ENCODE measurements around the gene SYNGAP1.

SYNGAP1 gene

DNA sequence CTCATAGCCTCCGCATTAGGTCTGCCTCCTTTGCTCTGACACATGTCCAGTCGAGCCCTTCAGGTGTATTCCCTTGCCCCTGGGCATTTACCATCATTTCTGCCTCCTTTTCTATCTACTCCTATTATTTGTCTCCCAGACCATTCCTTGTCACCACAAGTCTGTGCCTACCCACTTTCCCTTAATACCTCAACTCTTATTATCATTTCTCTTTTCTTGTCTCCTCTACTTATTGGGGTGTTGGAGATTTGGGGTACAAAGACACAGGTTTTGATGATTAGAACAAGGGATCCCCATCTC, 1.4 kb downstream of the SYNGAP1 start:
- no peak for DNase-seq (ENCODE audit: low read depth)

DNA sequence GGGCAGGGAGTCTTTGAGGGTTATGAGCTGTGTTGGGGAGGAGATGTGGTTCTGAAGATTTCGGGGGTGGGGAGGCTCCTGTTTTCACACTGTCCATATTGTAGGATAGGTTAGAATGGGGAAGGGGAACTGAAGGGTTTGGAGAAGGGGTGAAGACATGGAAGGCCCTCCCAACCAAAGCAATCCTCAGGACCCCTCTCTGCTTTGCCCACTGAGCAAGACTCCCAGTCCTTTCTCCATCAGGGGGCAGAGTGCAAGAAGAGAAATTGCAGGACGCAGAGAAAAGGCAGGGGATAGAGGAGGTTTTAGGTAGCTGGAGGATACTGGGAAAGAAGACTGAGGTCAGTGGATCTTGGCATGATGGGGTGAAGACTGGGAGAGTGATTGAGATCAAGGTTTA, 3.9 kb downstream of the SYNGAP1 start:
- DNase-seq (ENCODE audit: low read depth), result no peak

DNA sequence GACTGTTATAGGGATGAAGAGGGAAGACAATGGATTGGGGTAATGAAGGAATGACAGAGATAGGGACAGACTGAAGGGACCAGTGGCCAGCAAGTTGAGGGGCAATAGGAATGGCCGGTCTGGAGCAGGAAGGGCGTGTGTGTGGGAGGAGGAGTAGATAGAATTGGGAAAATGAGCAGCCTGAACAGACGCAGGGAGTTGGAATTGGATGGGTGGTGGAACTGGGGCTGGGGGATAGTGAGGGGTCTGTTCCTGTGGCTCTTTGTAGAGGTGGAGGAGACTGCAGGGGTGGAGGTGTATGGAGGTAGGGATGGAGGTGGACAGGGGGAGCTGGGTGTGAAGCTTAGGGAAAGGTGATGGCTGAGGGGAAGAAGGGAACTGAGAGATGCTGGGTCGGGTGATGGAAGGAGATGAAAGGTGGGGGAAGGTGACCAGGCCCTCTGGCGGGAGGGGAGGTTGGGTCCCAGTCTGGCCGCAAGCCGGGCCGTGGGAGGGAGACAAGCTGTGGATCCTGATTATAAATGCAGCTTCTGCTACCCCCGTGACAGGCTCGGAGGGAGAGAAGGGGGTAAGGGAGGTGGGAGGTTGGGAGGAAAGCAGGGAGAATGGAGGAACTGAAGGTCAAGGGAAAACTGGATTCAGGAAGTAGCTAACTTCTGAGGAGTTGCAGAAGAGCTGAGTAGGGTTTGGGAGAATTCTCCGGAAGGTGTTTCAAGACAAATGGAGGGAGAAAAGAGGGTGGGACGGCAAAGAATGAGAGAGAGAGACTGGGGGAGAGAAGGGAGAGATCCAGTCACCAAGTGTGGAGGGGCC, 5.2 kb downstream of the SYNGAP1 start:
- DNase-seq (ENCODE audit: low read depth), result no peak

DNA sequence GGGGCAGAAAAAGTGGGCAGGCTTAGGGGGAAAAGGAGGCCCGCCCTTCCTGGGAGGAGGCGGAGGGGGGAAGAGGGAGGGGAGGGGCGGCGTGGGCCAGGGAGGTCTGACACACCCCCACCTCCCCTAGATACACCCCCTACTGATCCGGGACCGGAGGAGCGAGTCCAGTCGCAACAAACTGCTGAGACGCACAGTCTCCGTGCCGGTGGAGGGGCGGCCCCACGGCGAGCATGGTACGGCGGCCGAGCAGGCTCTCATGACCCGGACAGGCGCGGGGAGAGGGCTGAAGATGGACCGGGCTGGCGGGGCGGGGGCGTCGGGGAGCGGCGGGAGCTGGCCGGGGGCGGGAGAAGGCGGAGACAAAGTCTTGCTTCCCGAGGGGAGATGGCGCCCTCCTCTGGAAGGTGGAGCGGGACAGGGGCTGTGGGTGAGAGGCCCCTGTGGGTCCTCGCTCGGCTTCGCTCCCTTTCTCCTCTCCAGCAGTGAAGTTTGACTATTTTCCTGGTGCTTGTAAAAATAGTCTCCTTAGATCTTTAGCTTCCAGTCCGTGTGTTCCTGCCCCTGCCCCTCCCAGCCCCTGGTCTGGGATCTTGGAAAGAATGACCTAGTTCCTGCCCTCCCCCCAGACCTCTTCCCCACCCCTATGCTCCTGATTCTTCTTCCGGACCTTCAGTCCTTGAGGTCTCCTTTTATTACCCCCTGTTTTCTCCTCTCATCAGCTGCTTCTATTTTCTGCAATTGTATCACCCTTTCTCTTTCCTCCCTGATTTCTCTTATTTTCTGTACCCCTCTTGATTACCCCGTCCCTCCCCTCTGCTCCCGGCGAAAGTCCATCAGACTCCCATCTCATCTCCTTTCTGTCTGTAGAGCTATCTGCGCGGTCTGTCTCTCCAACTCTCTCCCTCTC, 6.1 kb downstream of the SYNGAP1 start:
- no peak for DNase-seq (ENCODE audit: low read depth)

DNA sequence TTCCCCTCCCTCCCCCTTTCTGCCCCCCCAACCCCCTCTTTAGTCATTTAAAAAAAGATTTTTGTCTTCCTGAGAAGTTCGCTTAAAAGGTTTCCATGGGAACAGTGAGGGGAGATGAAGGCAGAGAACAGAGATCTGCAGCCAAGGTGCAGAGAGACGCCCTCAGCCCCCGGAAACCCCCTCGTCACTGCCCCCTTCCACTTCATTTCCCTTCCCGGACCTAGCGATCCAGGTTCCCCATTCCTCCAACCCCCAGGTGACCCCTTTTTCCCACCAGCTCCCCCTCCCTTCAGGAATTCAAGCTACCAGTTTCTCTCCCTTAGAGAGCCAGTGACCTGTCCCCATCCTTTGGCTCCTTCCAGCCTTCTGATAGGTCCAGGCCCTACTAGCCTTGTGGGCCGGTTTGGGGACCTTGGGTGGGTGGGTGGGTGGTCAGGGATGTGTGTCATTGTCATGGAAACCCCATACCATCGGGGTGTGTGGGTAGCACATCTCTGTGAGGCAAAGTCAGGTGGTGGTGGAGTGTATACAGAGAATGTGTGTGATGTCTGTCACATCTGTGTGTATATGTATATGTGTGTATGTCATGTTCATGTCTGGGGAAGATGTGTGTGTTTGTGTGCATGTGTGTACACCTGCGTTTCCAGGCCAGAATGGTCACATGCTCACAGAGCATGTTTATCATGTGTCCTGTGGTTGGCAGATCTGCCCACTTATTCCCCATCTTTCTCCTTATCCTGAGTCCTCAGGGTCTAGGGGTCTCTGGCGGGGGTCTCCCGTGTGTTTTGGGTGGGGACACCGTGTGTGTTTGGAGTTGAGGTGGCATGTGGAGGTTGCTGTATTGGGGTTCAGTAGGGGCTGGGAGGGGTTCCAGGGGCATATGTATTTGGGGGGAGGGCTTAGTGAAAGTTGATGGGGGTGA, 7.0 kb downstream of the SYNGAP1 start:
- DNase-seq (ENCODE audit: low read depth), result no peak

DNA sequence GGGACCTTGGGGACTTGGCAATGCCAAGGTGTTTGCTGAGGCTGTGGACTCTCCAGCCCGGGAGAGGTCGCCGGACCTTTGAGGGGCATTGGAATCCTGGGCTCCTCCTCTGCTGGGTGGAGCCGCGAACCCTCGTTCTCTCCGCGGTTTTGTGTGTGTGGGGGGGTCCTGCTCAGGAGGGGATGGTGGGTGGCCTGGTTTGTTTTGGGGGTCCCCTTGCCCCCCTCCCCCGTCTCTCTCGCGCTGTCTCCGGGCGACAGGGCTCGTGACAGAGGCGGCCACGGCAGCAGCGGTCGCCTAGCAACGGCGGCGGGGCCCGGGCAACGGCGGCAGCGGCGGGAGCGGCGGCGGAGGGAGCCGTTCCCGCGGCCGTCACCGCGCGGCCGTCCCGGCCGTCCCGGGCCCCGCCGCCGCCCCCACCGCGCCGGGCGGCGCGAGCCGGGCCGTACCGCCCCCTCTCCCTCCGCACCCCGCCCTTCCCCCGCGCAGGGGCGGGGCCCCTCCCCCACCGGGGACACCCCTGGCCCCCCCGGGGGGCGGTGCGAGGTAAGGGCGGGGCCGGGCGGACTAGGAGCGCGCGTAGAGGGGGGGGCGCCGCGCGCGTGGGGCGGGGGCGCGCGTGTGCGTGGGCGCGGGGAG, 7.8 kb downstream of the SYNGAP1 start:
- no peak for DNase-seq (ENCODE audit: low read depth)

DNA sequence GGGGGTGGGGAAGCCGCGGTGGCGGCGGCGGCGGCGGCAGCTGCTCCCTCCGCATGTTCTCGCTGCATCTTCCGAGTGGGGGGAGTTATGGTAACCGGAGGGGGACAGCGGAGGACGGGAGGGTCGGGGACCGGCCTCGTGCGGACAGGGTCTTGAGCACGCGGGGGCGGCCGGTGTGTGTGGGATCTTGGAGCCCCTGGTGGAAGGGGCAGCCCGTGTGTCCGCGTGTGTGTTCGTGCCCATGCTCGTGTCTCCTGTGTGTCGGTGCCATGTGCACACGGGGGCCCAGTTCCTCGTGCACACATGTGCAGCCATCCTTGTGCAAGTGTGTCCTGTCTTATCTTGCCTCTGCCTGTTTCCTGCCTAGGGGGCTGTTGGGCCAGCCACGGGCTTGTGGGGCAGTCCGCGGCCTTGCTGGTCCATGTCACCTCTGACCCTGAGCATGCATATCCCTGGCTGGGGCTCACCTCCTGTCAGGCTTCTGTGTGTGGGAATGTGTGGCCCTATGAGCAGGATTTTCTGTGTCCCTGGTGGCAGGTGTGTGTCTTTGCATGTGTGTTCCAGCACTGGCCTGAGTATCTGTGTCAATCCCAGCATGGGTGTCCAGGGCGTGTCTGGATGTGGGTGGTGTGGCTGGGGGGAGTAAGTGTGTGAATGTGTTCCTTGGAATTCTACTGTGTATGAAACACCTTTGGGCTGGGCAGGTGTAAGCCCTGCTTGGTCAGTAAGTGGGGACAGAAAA, 8.5 kb downstream of the SYNGAP1 start:
- DNase-seq (ENCODE audit: low read depth), result no peak

DNA sequence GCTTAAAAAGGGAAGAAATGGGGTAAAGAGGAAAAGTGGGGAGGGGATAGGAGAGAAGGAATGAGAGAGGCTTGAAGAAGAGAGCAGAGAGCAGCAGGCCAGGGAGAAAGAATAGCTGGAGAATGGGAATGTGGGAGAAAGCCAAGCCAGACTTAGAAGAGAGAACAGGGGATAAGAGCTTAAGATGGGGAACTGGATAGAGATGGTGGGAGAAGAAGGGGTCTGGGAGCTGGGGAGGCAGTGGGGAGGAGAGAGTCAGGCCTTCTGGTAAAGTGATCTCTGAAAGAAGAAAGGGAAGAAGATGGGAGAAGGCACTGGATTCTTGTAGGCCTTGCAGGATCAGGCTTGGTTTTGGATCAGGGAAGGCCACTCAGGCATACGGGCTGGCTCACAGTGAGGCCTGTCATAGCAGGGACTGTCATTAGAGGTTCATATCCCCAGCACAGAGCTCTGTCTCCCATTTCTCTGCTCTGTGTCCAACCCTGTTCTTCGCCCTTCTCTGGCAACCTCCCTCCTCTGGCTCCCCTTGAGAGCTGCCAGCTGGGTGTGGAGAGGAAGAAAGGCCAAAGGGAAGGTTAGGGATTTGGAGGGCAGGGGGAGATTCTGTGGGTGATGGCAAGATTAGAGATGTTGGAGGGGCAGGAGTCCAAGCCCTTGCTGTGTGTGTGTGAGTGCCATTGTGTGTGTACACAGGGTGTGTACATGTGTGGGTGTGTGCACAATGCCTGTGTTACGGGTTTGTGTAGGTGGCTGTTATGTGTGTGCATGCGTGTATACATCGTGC, 9.3 kb downstream of the SYNGAP1 start:
- DNase-seq (ENCODE audit: low read depth), result no peak

DNA sequence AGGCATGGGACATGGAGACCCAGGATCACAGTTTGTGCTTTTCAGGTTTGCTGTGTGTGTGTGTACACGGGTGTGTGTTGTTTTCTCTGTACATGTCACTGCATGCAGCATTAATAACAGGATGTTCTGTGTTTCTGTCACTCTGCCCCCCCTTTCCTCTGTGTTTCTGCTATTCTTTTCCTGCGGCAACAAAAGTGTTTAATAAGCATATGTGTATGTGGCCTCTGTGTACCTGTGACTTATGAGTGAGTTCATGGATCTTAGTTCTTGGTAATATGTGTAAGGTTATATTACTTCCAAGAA, 9.8 kb downstream of the SYNGAP1 start:
- no peak for DNase-seq (ENCODE audit: low read depth)

DNA sequence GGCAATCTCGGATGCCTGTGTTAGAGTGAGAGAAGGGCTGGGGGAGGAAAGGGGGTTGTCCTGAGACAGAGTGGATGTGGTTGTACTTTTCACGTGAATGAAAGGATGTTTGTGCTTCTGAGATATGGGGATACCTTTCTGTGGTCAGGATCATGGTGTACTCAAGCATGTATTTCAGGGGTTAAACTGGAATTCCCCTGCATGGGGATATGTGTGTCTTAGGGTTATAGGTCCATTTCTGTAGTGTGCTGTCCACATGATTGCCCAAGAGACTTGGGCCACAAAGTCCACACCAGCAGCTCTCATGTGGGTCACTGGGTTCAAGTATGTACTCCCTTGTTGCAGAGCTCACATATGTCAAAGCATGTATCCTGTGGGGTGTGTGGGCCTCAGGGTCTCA, 10.5 kb downstream of the SYNGAP1 start:
- DNase-seq (ENCODE audit: low read depth), result no peak

DNA sequence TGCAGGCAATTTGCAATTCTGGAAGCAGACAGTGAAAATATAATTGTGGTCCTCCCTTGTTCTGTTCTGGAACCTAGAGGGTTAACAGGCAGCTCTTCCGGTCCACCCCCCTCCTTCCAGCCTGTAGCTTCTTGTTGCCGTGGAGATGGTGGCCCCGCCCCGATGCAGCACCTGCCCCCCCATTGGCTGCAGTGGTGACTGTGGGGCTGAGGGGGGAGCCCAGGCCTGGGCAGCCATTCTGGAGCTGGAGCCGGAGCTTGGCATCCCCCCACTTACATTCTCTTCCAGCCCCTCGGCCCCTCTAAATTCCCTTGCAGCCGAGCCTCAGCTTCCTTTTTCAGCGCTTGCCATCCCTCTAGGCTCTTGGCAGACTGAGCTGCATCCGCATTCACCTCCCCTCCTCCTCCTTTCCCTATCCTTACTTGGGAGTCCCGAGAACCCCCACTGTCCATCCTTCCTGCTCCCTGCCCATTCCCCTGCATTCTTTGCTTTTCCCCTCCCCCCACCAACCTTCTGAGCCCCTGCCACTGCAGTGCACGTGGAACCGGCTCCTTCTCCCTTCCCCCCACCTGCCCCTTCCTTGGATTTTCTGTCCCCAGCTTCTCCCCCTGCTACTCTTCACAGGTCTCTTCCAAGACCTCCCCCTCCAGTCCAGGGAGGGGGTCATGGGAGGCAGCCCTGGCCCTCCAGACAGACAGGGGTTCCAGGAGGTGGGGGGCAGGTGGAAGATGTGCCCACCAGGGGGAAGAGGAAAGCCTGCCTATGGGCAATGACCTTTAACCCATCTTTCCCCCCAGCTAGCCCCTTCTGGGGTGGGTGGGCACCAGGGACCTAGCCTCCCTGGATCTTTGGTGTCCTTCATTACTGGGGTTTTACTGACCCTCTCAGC, 11.4 kb downstream of the SYNGAP1 start:
- no peak for DNase-seq (ENCODE audit: low read depth)

DNA sequence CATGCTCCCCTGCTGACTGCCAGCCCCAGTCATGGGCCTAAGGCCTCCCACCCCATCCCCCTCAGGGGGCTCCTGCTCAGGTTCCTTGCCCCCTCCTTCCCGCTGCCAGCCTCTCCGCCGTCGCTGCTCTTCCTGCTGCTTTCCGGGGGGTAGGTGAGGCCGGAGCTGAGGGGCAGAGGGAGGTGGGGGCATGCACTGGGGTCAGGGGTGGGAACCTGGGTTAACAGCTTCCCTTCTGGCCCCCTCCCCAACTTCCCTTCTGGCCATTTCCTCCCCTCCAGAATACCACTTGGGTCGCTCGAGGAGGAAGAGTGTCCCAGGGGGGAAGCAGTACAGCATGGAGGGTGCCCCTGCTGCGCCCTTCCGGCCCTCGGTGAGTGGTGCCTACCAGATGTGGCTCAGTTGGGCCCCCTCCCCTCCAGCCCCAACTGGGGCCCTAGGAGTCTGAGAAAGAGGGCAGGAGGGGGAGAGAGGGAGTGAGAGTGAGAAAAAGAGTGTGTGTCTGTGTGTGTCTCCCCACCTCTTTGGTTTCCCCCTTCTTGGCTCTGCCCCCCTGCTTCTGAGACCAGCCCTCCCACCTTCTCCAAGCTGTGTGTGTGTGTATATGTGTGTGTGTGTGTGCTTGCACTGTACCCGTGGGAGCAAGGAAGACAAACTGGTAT, 12.1 kb downstream of the SYNGAP1 start:
- no peak for DNase-seq (ENCODE audit: low read depth)

DNA sequence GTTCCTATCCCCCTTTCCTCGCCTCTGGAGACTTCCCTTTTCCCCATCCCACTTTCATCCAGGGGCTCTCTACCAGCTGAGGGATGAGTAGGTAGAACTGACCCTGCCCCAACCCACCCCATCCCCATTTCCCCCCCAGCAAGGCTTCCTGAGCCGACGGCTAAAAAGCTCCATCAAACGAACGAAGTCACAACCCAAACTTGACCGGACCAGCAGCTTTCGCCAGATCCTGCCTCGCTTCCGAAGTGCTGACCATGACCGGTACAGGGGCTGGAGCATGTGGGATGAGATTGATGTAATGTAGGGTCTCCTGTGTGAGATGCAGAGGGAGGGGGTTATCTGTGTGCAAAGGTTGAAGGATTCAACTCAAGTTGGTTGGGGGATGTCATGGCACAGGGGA, 12.7 kb downstream of the SYNGAP1 start:
- DNase-seq (ENCODE audit: low read depth), result no peak

DNA sequence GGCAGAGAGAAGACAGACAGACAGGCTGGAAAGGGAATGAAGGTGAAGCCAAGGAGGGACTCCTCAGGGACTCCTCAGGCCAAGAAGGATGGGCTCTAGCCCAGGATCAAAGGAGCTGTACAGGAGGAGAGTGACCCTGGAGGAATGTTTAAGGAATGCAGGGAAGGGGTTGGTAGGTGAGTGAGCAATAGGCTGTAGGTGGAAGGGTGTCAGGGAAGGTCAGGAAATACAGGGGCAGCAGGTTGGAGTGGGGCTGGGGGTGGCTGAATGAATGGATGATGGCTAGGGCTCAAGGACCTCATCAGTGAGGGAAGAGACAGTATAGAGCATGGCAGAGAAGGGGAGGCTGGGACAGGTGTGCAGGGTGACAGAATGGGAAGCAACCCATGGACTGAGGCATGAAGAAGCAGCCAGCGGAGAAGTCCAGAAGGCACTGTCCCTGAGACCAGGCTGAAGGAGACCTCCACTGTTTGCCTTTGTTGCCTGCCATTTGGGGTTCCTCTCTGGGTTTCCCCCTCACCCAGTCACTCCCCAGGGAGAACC, 13.2 kb downstream of the SYNGAP1 start:
- no peak for DNase-seq (ENCODE audit: low read depth)

DNA sequence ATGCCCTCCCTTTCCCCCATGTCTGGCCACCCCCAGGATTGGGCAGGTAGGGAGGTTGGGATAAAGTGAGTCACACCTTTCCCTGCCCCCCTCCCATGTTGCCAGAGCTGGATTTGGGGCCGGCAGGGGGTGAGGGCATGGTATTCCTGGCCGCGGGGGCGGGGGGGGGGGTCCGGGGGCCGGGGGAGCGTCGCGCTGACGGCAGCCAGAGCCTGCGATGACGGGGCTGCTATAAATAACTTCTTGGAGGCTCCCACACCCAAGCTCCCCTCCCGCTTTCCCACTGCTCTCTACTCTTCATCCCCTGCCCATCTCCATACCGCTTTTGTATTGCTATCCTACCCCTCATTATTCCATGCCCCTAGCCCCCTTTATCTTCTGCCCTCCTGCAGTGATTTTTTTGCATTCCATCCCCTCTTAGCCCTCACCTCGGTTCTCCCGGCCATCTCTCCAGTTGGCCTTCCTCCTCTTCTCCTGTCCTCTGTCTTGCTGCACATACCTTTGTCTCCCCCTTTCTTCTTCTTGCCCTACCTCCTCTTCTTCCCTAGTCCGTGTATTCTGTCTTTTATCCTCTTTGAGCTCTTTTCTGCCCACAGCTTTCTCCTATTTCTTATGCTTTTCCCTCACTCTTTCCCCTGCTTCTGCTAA, 13.8 kb downstream of the SYNGAP1 start:
- DNase-seq (ENCODE audit: low read depth), result no peak

DNA sequence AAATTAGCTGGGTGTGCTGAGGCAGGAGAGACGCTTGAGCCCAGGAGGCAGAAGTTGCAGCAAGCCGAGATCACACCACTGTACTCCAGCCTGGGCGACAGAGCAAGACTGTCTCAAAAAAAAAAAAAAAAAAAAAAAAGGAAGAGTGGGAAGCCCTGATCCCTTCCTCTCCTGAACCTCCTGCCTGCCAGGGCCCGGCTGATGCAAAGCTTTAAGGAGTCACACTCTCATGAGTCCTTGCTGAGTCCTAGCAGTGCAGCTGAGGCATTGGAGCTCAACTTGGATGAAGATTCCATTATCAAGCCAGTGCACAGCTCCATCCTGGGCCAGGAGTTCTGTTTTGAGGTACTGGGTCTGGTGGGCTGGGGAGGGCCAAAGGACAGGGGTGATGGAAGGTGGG, 15.1 kb downstream of the SYNGAP1 start:
- no peak for DNase-seq (ENCODE audit: low read depth)

DNA sequence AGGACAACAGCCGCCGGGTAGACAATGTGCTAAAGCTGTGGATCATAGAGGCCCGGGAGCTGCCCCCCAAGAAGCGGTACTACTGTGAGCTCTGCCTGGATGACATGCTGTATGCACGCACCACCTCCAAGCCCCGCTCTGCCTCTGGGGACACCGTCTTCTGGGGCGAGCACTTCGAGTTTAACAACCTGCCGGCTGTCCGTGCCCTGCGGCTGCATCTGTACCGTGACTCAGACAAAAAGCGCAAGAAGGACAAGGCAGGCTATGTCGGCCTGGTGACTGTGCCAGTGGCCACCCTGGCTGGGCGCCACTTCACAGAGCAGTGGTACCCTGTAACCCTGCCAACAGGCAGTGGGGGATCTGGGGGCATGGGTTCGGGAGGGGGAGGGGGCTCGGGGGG, 17.8 kb downstream of the SYNGAP1 start:
- no peak for DNase-seq (ENCODE audit: low read depth)

DNA sequence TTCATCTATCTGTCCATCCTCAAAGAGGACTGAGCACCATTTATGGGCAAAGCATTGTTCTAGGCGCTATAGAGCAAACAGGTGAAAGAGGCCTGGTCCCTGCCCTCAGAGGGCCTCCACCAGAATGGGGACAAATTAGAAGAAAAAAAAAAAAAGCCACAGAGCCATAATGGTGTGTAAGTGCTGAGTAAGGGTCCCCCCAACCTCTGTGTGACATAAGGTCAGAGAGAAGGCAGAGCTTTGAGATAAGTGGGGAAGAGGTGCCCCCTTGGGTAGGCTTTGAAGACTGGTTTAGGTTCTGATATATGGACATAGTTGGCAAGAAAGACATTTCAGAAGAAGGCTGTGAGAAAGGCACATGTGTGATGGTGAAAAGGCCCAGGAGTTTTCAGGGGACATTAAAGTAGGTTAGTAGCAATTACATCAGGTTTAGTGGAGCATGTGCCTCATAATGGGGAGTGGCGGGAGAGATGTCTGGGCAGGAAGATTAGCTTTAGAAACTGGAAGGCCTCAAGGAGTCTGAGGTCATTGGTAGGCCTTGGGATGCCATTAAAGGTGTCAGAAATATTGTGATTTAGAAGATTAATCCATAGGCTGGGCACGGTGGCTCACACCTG, 19.2 kb downstream of the SYNGAP1 start:
- DNase-seq (ENCODE audit: low read depth), result no peak
